Ramos (cell line): ENCODE data around the gene CHRDL1.

Experiments
- in situ Hi-C: fragments of 300-500 bp; cut with MboI; formaldehyde crosslinking; loops from one replicate; pipeline ENCODE4 v1.14.3; 2022; ENCODE audit warnings: low sequenced_read_pairs; ENCODE audit not compliant: unreplicated experiment

Gene CHRDL1

GRCh38 chrX:110671068-110671803 lies 124.4 kb downstream of the CHRDL1 start:
- in situ Hi-C loops = loop anchor here (25.0 kb wide), 1 partner anchor 209 kb away; no protein-coding TSS in a partner anchor

- in situ Hi-C loops = loop anchor here (25.0 kb wide), 1 partner anchor 207 kb away; no protein-coding TSS in a partner anchor
Observed at GRCh38 chrX:110669572-110669971, 126.0 kb downstream of the CHRDL1 start.

- in situ Hi-C loops = loop anchor here (25.0 kb wide), 1 partner anchor 205 kb away; no protein-coding TSS in a partner anchor
Observed at GRCh38 chrX:110667706-110668105, 127.9 kb downstream of the CHRDL1 start.

GRCh38 chrX:110665223-110666002 lies 130.2 kb downstream of the CHRDL1 start:
- in situ Hi-C loops = loop anchor here (25.0 kb wide), 1 partner anchor 203 kb away; no protein-coding TSS in a partner anchor

- in situ Hi-C loops = loop anchor here (25.0 kb wide), 1 partner anchor 195 kb away; no protein-coding TSS in a partner anchor
Observed at GRCh38 chrX:110657073-110657472, 138.5 kb downstream of the CHRDL1 start.

- in situ Hi-C loops = loop anchor here (25.0 kb wide), 1 partner anchor 192 kb away; no protein-coding TSS in a partner anchor
Observed at GRCh38 chrX:110654280-110654679, 141.3 kb downstream of the CHRDL1 start.

- in situ Hi-C loops = no loop called here
Observed at GRCh38 chrX:110646386-110646785, 149.2 kb downstream of the CHRDL1 start.
